OCI-LY7 (cell line): Measurements from ENCODE around the gene TSPO. TPM values are rescaled to one million over a fixed set of nuclear protein-coding genes. Genes with fewer than 3 reads are reported as not detected.
A peak's percentile ranks its signal among the peaks of the same experiment; 100 is the strongest.

Experiments used
- BruUV-seq: library from RNA; stranded (reverse); fragments of 400-500 nt; replicated peaks from 2 replicates; lab custom pipeline; 2021; lab: Mats Ljungman, UMichigan
- CTCF ChIA-PET: fragments of 300-600 bp; sonication (Branson Sonifier 250); formaldehyde crosslinking; loops from one replicate; lab custom pipeline; 2022; ENCODE audit warnings: antibody characterized with exemption; ENCODE audit not compliant: unreplicated experiment; lab: Charles Lee
- POLR2A ChIA-PET: fragments of 300-600 bp; sonication (Branson Sonifier 250); formaldehyde crosslinking; loops from one replicate; lab custom pipeline; 2022; ENCODE audit warnings: antibody characterized with exemption; lab: Charles Lee
- DNase-seq: peaks from one replicate; pipeline ENCODE4 v3.0.0-alpha.2; 2015; ENCODE audit warnings: low spot score
- H2AFZ ChIP-seq: fragments of 200-600 bp; sonication (generic), shearing (Covaris generic); 2 replicates; pipeline ENCODE4 v1.6.1; 2014; ENCODE audit warnings: mild to moderate bottlenecking, antibody characterized with exemption, low read length, moderate library complexity
- H3K27ac ChIP-seq: fragments of 200-600 bp; sonication (generic); 2 replicates; pipeline ENCODE4 v1.5.1; 2014; ENCODE audit warnings: mixed run types, low read depth, mild to moderate bottlenecking, moderate library complexity, low read length, inconsistent platforms; ENCODE audit not compliant: poor library complexity, severe bottlenecking
- H3K36me3 ChIP-seq: fragments of 200-600 bp; sonication (generic); 2 replicates; pipeline ENCODE4 v1.6.1; 2014; ENCODE audit warnings: mild to moderate bottlenecking, antibody characterized with exemption, low read length, moderate library complexity, mixed read lengths; ENCODE audit not compliant: insufficient read depth
- H3K4me1 ChIP-seq: fragments of 200-600 bp; sonication (generic); 2 replicates; pipeline ENCODE4 v1.5.1; 2014; ENCODE audit warnings: mild to moderate bottlenecking, low read length; ENCODE audit not compliant: insufficient read depth, poor library complexity, severe bottlenecking
- H3K4me2 ChIP-seq: fragments of 200-600 bp; sonication (generic); 2 replicates; pipeline ENCODE4 v1.6.1; 2014; ENCODE audit warnings: mild to moderate bottlenecking, low read length
- H3K4me3 ChIP-seq: fragments of 200-600 bp; sonication (generic); 2 replicates; pipeline ENCODE4 v1.5.1; 2014; ENCODE audit warnings: mild to moderate bottlenecking, low read depth, low read length; ENCODE audit not compliant: poor library complexity, severe bottlenecking
- H3K79me2 ChIP-seq: fragments of 200-600 bp; sonication (generic); 2 replicates; pipeline ENCODE4 v1.6.1; 2016; ENCODE audit warnings: low read depth, mild to moderate bottlenecking, low read length, moderate library complexity, mixed read lengths; ENCODE audit not compliant: insufficient read depth
- H3K9me2 ChIP-seq: fragments of 200-600 bp; sonication (generic); 2 replicates; pipeline ENCODE4 v1.6.1; 2016; ENCODE audit warnings: mild to moderate bottlenecking, low read length, mixed read lengths; ENCODE audit not compliant: insufficient read depth
- H3K9me3 ChIP-seq: fragments of 200-600 bp; sonication (generic); 2 replicates; pipeline ENCODE4 v1.6.1; 2014; ENCODE audit warnings: mild to moderate bottlenecking, mixed run types, low read length, mixed read lengths
- H4K20me1 ChIP-seq: fragments of 200-600 bp; sonication (generic); 2 replicates; pipeline ENCODE4 v1.6.1; 2014; ENCODE audit warnings: mild to moderate bottlenecking, antibody characterized with exemption, low read length, moderate library complexity, mixed read lengths; ENCODE audit not compliant: insufficient read depth
- CTCF ChIP-seq: fragments of 200-600 bp; sonication (generic); conservative IDR thresholded peaks from 2 replicates; pipeline ENCODE4 v1.5.1; 2014; ENCODE audit warnings: mild to moderate bottlenecking, antibody characterized with exemption, low read length, moderate library complexity, mixed read lengths
- EZH2phosphoT487 ChIP-seq: fragments of 200-600 bp; sonication (generic); IDR thresholded peaks from 2 replicates; pipeline ENCODE4 v1.6.1; 2018; ENCODE audit warnings: low read depth, borderline replicate concordance, mild to moderate bottlenecking, mixed run types, antibody characterized with exemption, low read length, moderate library complexity, mixed read lengths
- intact Hi-C: fragments of 100-400 bp; cut with micrococcal nuclease; formaldehyde crosslinking; loops from one replicate; pipeline ENCODE4 v1.10.0; 2022; ENCODE audit not compliant: unreplicated experiment
- total RNA-seq, 2 experiments: library from RNA; depleted of rRNA in 1 of 2; stranded (reverse); fragments of >200 nt in 1 of 2; shearing (Covaris generic) in 1 of 2; gene quantifications; 2 replicates each; pipeline ENCODE4 v1.2.3, GENCODE V29; 2014 to 2022

Gene TSPO
- total RNA-seq, 2 experiments from 2014 or later = 47.1 to 69.9 TPM

GRCh38 chr22:43126501-43127165, 24.7 kb upstream of the TSPO start:
- ChIA-PET CTCF (no interaction called here), POLR2A (interaction anchor here (0.7 kb wide), 1 partner anchor 16 kb away, joined by 3 read pairs; no protein-coding TSS in a partner anchor)
- H3K4me1 ChIP-seq = peaks cover 87% of the 10 kb centered on the region
- intact Hi-C loops = no loop called here
- peak overlapping the region; percentile 81 for H3K4me2 ChIP-seq
- H4K20me1 ChIP-seq = peaks cover 4% of the 10 kb centered on the region; the same call in 1 of the 2 replicates
- H2AFZ ChIP-seq = no peak overlapping the region
- no peaks in the 10 kb centered on the region for H3K9me3 ChIP-seq
- no peak for TF ChIP-seq CTCF
- TF ChIP-seq EZH2phosphoT487 = no peak
- peak overlapping the region; percentile 96 for H3K27ac ChIP-seq
- H3K36me3 ChIP-seq = peaks cover 94% of the 10 kb centered on the region
- H3K79me2 ChIP-seq = peaks cover 49% of the 10 kb centered on the region
- H3K9me2 ChIP-seq = no peaks in the 10 kb centered on the region
- DNase-seq = no peak
- no TSS peak for BruUV-seq
- peak overlapping the region; percentile 50 for H3K4me3 ChIP-seq

GRCh38 chr22:43127166-43127908, 24.0 kb upstream of the TSPO start:
- POLR2A ChIA-PET = interaction anchor here (0.8 to 1.5 kb wide), 4 partner anchors 9 to 17 kb away, joined by 3 to 5 read pairs (median 4); no protein-coding TSS in a partner anchor
- H3K9me2 ChIP-seq = no peaks in the 10 kb centered on the region
- H3K4me1 ChIP-seq = peaks cover 80% of the 10 kb centered on the region
- peaks cover 42% of the 10 kb centered on the region for H3K79me2 ChIP-seq
- no TSS peak for BruUV-seq
- H3K4me2 ChIP-seq = peak overlapping the region; percentile 81
- H3K9me3 ChIP-seq = no peaks in the 10 kb centered on the region
- H2AFZ ChIP-seq = no peak overlapping the region
- no peak for DNase-seq
- peak overlapping the region; percentile 50 for H3K4me3 ChIP-seq
- peaks cover 4% of the 10 kb centered on the region; the same call in 1 of the 2 replicates for H4K20me1 ChIP-seq
- H3K27ac ChIP-seq = peak overlapping the region; percentile 96
- TF ChIP-seq EZH2phosphoT487 = no peak
- TF ChIP-seq CTCF = no peak
- CTCF ChIA-PET = interaction anchor here (0.5 kb wide), 1 partner anchor 259 kb away, joined by 14 read pairs; no protein-coding TSS in a partner anchor
- intact Hi-C loops = no loop called here
- peaks cover 96% of the 10 kb centered on the region for H3K36me3 ChIP-seq
